HG03439 (cell line): ENCODE measurements around the gene MLC1.

Source experiments
- ATAC-seq: cut with Tn5 transposase; IDR thresholded peaks from one replicate; pipeline ENCODE4 v1.9.1; 2021; ENCODE audit warnings: mild to moderate bottlenecking, moderate library complexity; ENCODE audit not compliant: unreplicated experiment

Gene MLC1

GRCh38 chr22:50078761-50079160 lies 6.5 kb downstream of the MLC1 start:
- ATAC-seq = no peak

DNA sequence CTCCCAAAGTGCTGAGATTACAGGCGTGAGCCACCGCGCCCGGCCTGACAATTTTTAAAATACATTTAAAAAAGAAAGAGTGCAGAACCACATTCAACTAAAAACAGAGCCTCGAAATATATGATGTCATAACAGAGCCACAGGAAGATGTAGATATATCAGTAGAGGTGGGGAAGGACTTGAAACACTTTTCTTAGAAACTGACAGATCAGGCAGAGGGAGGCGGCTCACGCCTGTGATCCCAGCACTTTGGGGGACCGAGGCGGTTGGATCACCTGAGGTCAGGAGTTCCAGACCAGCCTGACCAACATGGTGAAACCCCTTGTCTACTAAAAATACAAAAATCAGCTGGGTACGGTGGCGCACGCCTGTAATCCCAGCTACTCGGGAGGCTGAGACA lies 7.0 kb downstream of the MLC1 start:
- ATAC-seq = no peak

DNA sequence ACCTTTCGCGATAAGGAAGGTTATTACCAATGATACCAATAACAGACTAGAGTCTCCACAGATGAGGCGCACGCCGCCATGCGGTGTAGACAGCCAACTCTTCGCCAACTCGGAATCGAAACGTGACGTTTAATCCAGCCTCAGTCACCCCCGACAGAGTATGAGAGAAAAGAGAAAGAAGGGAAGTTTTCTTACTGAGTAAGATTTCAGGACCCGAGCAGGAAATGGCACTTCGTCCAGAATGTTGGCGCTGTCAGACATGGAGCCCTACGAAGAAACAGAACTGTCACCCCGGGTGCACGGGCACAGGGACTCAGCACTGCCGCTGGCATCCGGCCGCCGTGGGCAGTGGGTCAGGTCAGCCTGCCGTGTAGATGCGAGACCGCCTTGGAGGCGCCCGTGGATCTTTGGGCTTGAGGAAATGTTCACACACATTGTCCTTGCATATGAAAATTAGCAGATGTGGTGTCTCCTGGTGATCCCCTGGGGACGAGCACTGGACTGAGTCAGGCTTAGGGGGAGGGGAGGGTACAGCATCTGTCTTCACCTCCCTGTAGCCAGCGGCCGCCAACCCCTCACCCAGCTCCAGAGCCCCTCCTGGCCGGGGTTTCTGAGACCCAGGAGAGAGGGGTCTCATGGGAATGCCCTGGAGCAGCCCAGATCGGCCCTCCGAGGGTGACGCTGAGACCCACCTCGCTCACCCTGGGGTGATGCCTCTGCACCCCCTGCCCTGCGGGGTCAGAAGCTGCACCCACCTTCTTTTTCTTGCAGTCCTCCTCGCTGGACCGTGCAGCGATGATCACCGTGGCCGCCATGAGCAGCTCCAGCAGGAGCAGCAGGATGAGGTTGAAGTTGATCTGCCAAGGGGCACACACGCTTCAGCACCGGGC lies 8.3 kb downstream of the MLC1 start:
- no peak for ATAC-seq

DNA sequence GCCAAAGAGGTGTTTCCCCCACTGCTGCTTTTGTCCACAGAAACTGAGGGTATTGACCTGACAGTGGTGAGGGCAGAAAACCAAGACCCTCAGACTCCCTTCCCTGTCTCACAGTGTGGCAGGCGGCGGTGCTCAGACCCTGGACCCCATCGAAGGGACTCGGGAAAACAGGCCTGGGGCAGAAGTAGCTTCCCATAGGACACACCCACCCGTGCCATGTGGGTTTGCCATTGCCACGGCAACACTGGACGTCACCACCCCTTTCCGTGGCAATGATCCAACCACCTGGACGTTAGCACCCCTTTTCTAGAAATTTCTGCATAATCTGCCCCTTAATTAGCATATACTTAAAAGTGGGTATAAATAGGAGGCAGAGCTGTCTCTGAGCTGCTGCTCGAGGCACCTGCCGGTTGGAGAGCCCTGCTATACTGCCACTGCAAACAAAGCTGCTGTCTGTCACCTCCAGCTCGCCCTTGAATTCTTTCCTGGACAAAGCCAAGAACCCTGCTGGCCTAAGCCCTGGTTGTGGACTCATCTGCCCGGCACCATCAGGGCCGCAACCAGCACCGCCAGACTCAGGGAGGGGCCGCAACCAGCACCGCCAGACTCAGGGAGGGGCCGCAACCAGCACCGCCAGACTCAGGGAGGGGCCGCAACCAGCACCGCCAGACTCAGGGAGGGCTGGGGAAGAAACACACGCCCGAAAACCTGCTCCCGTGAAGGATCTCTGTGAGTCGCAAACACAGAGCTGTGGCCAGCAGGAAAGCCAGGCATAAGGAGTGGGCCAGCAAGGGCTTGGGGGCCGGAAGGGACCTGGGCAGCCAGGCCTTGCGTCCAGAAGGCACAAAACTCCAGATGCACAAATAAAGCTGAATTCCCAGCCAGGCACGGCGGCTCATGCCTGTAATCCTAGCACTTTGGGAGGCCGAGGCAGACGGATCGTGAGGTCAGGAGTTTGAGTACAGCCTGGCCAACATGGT lies 10.4 kb downstream of the MLC1 start:
- no peak for ATAC-seq

- no peak for ATAC-seq
Observed at GRCh38 chr22:50074056-50074455, 11.2 kb downstream of the MLC1 start.

DNA sequence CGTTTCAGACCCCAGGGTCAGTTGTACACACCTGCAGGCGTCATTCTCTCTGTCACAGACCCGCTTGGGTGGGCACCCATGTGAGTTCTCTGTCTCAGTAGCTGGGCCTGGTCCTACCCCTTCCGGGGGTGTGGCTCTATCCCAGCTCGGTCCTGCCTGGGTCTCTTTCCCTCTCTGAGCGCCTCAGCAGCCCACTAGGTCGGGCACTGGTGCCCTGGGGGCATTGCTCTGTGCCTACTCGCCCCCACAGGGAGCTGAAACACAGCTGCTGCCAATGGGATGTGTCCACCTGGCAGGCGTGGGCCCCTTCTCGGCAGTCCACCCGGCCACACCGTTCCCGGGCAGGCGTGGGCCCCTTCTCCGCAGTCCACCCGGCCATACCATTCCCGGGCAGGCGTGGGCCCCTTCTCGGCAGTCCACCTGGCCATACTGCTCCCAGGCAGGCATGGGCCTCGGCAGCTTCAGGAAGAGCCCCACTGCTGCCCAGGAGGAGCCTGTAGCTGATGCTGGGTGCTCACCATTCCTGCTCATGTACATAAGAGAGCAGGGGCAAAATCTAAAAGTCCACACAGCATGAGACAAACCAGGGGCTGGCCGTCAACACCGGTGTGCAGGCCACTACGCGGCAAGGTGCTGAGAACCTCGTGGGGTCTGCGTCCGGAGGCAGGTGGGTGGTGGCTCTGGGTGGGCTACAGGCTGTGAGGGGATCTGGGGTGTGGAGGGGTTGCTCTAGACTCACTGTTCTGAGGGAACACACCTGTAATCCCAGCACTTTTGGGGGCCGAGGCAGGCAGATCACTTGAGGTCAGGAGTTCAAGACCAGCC lies 12.3 kb downstream of the MLC1 start:
- no peak for ATAC-seq

GRCh38 chr22:50072167-50072555 lies 13.1 kb downstream of the MLC1 start:
- no peak for ATAC-seq

DNA sequence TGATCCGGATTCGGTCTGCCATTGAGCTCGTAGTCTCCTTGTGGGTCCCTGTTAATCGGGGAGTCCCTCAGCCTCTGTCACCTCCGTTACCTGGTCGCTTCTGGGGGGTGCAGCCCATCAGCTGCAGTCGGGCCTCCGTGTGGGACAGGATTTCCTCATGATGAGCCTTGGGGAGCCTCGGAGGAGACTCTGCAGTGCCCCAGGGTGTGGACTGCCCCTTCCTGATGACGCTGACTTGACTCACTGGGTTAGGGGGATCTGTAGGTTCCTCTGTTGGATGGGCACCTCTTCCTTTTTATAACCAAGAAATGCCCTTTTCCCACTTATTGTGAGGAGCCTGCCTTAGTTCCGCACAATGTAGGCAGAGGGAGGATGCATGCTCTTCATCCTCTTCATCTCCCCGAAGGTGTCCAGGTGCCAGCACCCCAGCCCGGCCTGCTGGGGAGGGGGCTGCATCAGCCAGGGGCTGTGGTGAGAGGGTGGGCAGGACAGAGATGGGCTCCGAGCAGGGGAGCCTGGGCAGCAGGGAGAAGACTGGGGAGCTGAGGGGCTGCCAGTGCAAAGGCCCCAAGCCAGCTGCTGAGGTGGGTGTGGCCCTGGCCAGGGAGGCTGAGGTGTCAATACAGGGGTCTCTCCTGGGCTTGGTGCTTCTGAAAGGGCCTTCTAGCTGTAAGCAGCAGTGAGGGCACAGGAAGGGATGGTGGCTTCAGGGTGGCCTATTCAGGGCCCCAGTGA lies 13.6 kb downstream of the MLC1 start:
- ATAC-seq = no peak

DNA sequence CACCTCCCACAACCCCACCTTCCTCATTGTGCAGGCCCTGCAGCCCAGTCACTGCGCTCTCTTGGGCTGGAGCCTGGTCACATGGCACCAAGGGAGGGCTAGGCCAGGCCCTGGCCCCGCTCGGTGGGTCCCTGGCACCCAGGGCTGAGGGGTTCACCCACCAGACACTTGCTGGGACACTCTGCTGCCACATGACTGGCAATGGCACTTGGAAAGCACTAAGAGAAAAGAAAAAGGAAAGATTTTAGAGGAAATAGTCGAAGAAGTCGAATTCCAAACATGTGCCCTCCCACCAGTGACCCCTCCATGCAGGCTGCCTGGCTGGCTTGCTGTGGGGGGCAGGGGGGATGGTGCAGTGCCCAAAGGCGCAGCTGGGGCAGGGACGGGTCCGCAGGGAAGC lies 14.9 kb downstream of the MLC1 start:
- ATAC-seq = no peak

GRCh38 chr22:50068096-50068495 lies 17.1 kb downstream of the MLC1 start:
- ATAC-seq = no peak

DNA sequence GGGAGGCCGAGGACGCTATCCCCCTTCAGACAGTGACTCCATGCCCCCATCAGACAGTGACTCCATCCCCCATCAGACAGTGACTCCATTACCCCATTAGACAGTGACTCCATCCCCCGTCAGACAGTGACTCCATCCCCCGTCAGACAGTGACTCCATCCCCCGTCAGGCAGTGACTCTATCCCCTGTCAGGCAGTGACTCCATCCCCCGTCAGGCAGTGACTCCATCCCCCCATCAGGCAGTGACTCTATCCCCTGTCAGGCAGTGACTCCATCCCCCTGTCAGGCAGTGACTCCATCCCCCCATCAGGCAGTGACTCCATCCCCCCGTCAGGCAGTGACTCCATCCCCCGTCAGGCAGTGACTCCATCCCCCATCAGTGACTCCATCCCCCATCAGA lies 18.0 kb downstream of the MLC1 start:
- ATAC-seq = no peak

- no peak for ATAC-seq
Observed at GRCh38 chr22:50064453-50064852, 20.8 kb downstream of the MLC1 start.

- no peak for ATAC-seq
Observed at GRCh38 chr22:50063589-50064393, 21.4 kb downstream of the MLC1 start.

DNA sequence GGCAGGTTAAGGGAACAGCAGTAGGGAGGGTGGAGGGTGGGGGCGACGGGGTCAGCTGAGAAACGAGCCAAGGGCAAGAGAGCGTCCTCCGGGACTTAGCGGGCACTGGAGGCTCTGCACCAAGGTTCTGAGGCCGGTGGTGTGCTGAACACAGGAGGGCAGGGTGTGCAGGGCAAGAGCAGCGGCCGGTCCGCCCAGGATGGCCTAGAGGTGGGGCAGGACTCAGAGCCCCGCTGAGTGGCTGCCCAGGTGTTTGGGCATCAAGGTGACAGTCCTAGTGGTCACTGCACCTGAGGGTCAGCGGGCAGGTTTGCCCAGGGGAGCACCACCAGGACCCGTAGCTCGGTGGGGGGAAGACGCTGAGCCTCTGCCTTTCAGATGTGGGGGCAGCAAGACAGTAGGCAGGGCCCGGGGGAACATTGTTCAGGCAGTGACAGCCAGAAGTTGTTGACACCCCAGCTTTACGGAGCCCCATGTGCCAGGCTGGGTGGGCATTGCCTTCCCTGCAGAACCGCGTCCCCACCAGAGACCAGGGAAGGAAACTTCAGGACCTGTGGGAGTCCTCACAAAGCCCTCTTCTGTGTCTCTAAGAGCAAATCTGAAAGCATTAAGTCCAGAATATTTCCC lies 22.6 kb downstream of the MLC1 start:
- ATAC-seq = no peak

GRCh38 chr22:50061824-50062355 lies 23.3 kb downstream of the MLC1 start:
- no peak for ATAC-seq

DNA sequence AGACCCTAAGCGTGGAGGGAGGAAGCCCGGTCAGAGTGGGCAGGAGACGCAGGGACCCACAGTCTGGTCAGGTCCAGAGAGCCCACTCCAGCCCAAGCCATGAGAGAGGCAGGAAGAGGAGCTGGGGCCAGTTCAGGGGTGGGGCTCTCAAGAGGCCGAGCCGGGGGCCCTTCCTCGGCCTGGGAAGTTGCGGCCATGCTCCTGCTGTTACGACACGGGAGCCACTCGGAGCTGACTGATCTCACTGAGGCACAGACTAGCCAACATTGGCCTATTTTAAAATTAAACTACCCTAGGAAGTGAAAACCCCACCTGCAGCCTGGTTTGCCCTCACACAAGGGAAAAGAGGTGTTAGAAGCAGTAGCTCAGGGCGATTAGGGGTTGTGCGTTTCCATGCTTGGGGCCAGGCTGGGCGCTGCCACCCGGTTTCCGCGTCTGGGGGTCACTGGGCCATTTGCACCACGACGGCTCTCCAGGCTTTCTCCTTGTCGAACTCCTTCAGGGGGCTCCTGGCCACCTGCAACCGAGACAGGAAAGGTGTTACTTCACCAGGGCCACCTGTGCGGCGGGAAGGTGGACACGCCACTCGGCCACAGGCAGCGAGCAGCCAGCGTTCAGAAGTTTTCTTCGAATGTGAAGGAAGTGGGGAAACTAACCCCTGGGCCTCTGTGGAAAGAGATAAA lies 23.9 kb downstream of the MLC1 start:
- ATAC-seq = no peak

DNA sequence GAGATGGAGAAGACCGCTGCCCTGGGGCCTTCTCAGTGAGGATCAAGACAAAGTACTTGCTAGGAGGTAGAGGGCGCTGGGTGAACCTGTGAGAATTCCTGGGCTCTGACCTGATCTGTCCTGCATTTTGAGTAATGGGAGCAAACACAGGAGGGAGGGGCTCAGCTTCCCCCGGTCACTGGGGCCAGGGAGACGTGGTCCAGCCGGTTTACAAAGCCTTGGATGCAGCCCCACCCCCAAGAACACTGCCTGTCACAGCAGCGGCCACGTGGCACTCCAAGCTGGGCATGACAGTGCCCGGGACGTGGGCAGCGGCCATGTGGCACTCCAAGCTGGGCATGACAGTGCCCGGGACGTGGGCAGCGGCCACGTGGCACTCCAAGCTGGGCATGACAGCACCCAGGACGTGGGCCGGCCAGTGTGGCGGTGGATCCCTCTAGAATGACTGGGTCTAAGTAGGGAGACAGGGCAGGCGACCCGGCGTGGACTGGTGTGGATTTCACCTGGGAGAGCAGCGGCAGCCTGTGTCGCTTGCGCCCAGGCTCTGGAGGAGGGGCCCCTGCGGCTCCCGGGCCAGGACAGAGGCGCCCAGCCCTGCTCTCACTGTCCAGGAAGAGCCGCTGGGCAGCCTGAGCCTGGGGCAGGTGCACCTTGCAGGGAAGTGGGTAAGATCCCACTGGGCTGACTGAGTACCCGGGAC lies 24.6 kb downstream of the MLC1 start:
- no peak for ATAC-seq

DNA sequence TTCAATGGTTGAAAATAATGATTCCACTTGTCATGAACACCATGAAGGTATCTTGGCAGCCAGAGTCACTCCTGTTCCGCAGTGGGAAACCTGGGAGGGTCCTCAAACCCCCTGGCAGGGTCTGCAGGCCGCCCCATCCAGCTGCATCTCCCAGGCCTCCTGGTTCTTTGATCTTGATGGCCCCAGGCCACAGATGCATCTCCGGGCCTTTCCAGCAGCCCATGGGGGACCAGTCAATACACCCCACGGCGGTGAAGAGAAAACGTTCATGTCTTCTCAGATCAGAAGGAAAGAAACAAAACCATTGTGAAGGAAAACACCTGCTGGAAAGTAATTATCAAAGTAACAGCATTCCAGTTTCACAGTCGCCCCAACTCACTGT lies 25.4 kb downstream of the MLC1 start:
- no peak for ATAC-seq
